K562 (cell line): ENCODE results near the gene DTD1. TPM values are rescaled to one million over a fixed set of nuclear protein-coding genes. Genes with fewer than 3 reads are reported as not detected.
A peak's percentile ranks its signal among the peaks of the same experiment; 100 is the strongest.

Source experiments
- ATAC-seq: fragments of 200-7000 bp; cut with Tn5 transposase; 3 replicates; pipeline ENCODE4 v1.9.1; 2020; ENCODE audit warnings: moderate library complexity
- BruUV-seq: library from RNA; stranded (reverse); fragments of 400-500 nt; replicated peaks from 2 replicates; lab custom pipeline; 2021; lab: Mats Ljungman, UMichigan
- CTCF ChIA-PET: fragments of 300-600 bp; formaldehyde crosslinking; extraction: SDS; loops from one replicate; lab custom pipeline; 2021; ENCODE audit warnings: low intra/inter-chr PET ratio; lab: Yijun Ruan, JAX
- POLR2A ChIA-PET: fragments of 300-600, 350-650 bp; sonication (Branson Sonifier 250); formaldehyde crosslinking; extraction: SDS; loops from one replicate; lab custom pipeline; 2021; ENCODE audit warnings: antibody characterized with exemption, inconsistent platforms; lab: Yijun Ruan, JAX
- DNase-seq, 4 experiments: peaks; one replicate each; pipeline versions ENCODE4 v3.0.0 to v3.0.0-alpha.2; 2011 to 2018; ENCODE audit warnings: low spot score in 3 of 4, mixed read lengths in 3 of 4; ENCODE audit errors: extremely low read depth in 1 of 4
- FAIRE-seq: peaks from 2 replicates; lab custom pipeline; 2011; peaks lifted over from hg19 to GRCh38; lab: Jason Lieb, UNC
- H2AFZ ChIP-seq: 2 replicates; pipeline ENCODE4 v1.6.0; 2011; ENCODE audit warnings: low read depth, low read length, control low read depth, inconsistent platforms
- H3K27ac ChIP-seq: fragments of 200-600 bp; 3 replicates; pipeline ENCODE4 v1.8.0; 2011; ENCODE audit warnings: low read depth, mild to moderate bottlenecking, control low read depth, inconsistent platforms, low read length, moderate library complexity, mixed read lengths; ENCODE audit errors: extremely low read depth
- H3K27me3 ChIP-seq, 2 experiments: fragments of 300-600 bp in 1 of 2; 2 replicates in 1 of 2; 3 replicates in 1 of 2; pipeline versions ENCODE4 v1.6.0 to v1.8.0; 2011; ENCODE audit warnings: inconsistent platforms in 2 of 2, low read length in 2 of 2, mild to moderate bottlenecking in 1 of 2, mixed read lengths in 1 of 2, moderate library complexity in 1 of 2; ENCODE audit not compliant: control insufficient read depth in 2 of 2, insufficient read depth in 2 of 2
- H3K36me3 ChIP-seq: fragments of 300-600 bp; 3 replicates; pipeline ENCODE4 v1.8.0; 2011; ENCODE audit warnings: mild to moderate bottlenecking, low read length, inconsistent platforms; ENCODE audit not compliant: control insufficient read depth, insufficient read depth
- H3K4me1 ChIP-seq, 2 experiments: fragments of 200-600 bp in 1 of 2; replicated peaks in 1 of 2; 2 replicates in 1 of 2; 3 replicates in 1 of 2; pipeline versions ENCODE4 v1.5.1 to v1.8.0; 2011; ENCODE audit warnings: inconsistent platforms in 2 of 2, low read length in 2 of 2, mild to moderate bottlenecking in 1 of 2, mixed read lengths in 1 of 2, moderate library complexity in 1 of 2; ENCODE audit not compliant: control insufficient read depth in 2 of 2, insufficient read depth in 2 of 2
- H3K4me2 ChIP-seq: 2 replicates; pipeline ENCODE4 v1.6.1; 2011; ENCODE audit warnings: low read length, control low read depth, inconsistent platforms, mixed read lengths; ENCODE audit not compliant: insufficient read depth
- H3K4me3 ChIP-seq: fragments of 200-600 bp; sonication (generic), shearing (Covaris generic); 2 replicates; pipeline ENCODE4 v1.5.1; 2016; ENCODE audit warnings: control low read depth, inconsistent platforms
- H3K79me2 ChIP-seq: fragments of 200-600 bp; 3 replicates; pipeline ENCODE4 v1.8.0; 2011; ENCODE audit warnings: low read length, inconsistent platforms; ENCODE audit not compliant: control insufficient read depth, insufficient read depth
- H3K9ac ChIP-seq, 2 experiments: 2 replicates each; pipeline versions ENCODE4 v1.6.0 to v1.6.1; 2011; ENCODE audit warnings: low read depth in 2 of 2, low read length in 2 of 2, control low read depth in 1 of 2, inconsistent platforms in 1 of 2, mild to moderate bottlenecking in 1 of 2, mixed read lengths in 1 of 2; ENCODE audit not compliant: insufficient read depth in 1 of 2
- H3K9me1 ChIP-seq: one replicate; pipeline ENCODE4 v1.6.0; 2011; ENCODE audit warnings: inconsistent platforms, mild to moderate bottlenecking, low read length, moderate library complexity; ENCODE audit not compliant: control insufficient read depth, insufficient read depth
- H3K9me3 ChIP-seq: replicated peaks from 2 replicates; pipeline ENCODE4 v1.5.1; 2011; ENCODE audit warnings: low read depth, low read length, inconsistent platforms; ENCODE audit not compliant: control insufficient read depth, insufficient read depth
- H4K20me1 ChIP-seq: replicated peaks from 2 replicates; pipeline ENCODE4 v1.6.1; 2011; ENCODE audit warnings: low read length, inconsistent platforms, mixed read lengths; ENCODE audit not compliant: control insufficient read depth, insufficient read depth
- CXXC5 ChIP-seq: fragments of 250-450 bp; sonication (Bioruptor Pico); IDR thresholded peaks from 2 replicates; pipeline ENCODE4 v1.8.0; 2022; ENCODE audit warnings: inconsistent platforms, mild to moderate bottlenecking, moderate library complexity
- HBP1 ChIP-seq: fragments of 450-650 bp; formaldehyde crosslinking; IDR thresholded peaks from 2 replicates; pipeline ENCODE4 v1.4.0; 2022; ENCODE audit warnings: missing genetic modification characterization
- HCFC1 ChIP-seq: IDR thresholded peaks from 2 replicates; pipeline ENCODE4 v1.6.1; 2012; ENCODE audit warnings: low read depth, low read length, improper control_type of control experiment
- HNRNPUL1 ChIP-seq: fragments of 200-400 bp; formaldehyde crosslinking; IDR thresholded peaks from 2 replicates; pipeline ENCODE4 v1.6.1; 2017; ENCODE audit warnings: low read length
- MAX ChIP-seq: sonication (generic); formaldehyde crosslinking; IDR thresholded peaks from 2 replicates; pipeline ENCODE4 v1.9.0; 2022; ENCODE audit warnings: mild to moderate bottlenecking, missing genetic modification reagents
- PHF8 ChIP-seq: fragments of 200-600 bp; sonication (generic); IDR thresholded peaks from 2 replicates; pipeline ENCODE4 v1.6.1; 2012; ENCODE audit warnings: mixed run types, mild to moderate bottlenecking, inconsistent platforms, low read length, moderate library complexity, borderline replicate concordance
- POLR2G ChIP-seq: fragments of 200-400 bp; formaldehyde crosslinking; IDR thresholded peaks from 2 replicates; pipeline ENCODE4 v1.6.1; 2017; ENCODE audit warnings: low read depth, mild to moderate bottlenecking, antibody characterized with exemption, low read length, moderate library complexity
- POLR3A ChIP-seq: IDR thresholded peaks from 2 replicates; pipeline ENCODE4 v1.6.1; 2011; ENCODE audit warnings: borderline replicate concordance, mild to moderate bottlenecking, moderate library complexity; ENCODE audit not compliant: insufficient read length, insufficient read depth; ENCODE audit errors: extremely low read depth
- STAG1 ChIP-seq: sonication (generic); formaldehyde crosslinking; IDR thresholded peaks from 2 replicates; pipeline ENCODE4 v1.5.0; 2020; ENCODE audit warnings: missing genetic modification reagents, borderline replicate concordance
- SUPT5H ChIP-seq: fragments of 450-650 bp; IDR thresholded peaks from 2 replicates; pipeline ENCODE4 v1.6.1; 2016
- TBP ChIP-seq: optimal IDR thresholded peaks from 2 replicates; pipeline ENCODE3; 2011; ENCODE audit warnings: low read depth, low read length, improper control_type of control experiment
- XRCC4 ChIP-seq: IDR thresholded peaks from one replicate; pipeline ENCODE4 v1.6.1; 2011; ENCODE audit not compliant: insufficient read depth, insufficient read length; ENCODE audit errors: extremely low read depth
- YY1 ChIP-seq, 3 experiments: IDR thresholded peaks; 2 replicates each; pipeline ENCODE4 v1.6.1; 2011; ENCODE audit warnings: low read length in 2 of 3, mild to moderate bottlenecking in 2 of 3, moderate library complexity in 2 of 3, borderline replicate concordance in 1 of 3, control low read depth in 1 of 3, low read depth in 1 of 3; ENCODE audit not compliant: insufficient read depth in 3 of 3, insufficient replicate concordance in 2 of 3, control insufficient read depth in 1 of 3, insufficient read length in 1 of 3; ENCODE audit errors: extremely low read depth in 1 of 3
- ZBTB12 ChIP-seq: fragments of 250-450 bp; sonication (Bioruptor Pico); IDR thresholded peaks from 2 replicates; pipeline ENCODE4 v1.4.0; 2020
- ZNF12 ChIP-seq: sonication (generic); formaldehyde crosslinking; IDR thresholded peaks from 2 replicates; pipeline ENCODE4 v1.4.0; 2020; ENCODE audit warnings: mild to moderate bottlenecking, missing genetic modification reagents
- ZNF311 ChIP-seq: fragments of 250-450 bp; sonication (Bioruptor Pico); IDR thresholded peaks from 2 replicates; pipeline ENCODE4 v1.4.0; 2020; ENCODE audit warnings: mild to moderate bottlenecking, moderate library complexity
- WGBS: fragments of 100-300 bp; shearing (Covaris generic); methylation state at CpG from one replicate; pipeline ENCODE4 v1.1.6; 2016; ENCODE audit warnings: low coverage, mixed read lengths; ENCODE audit not compliant: insufficient coverage; ENCODE audit errors: missing lambda C conversion rate; 5-methylcytosine and 5-hydroxymethylcytosine counted together
- in situ Hi-C: fragments of 300-500 bp; cut with MboI; formaldehyde crosslinking; loops from 4 replicates; pipeline ENCODE4 v1.15.0; 2018; ENCODE audit warnings: inconsistent platforms, mixed read lengths
- intact Hi-C: fragments of 100-400 bp; cut with micrococcal nuclease; formaldehyde crosslinking; loops from 2 replicates; pipeline ENCODE4 v1.14.2; 2022
- polyA plus RNA-seq, 8 experiments: library from polyadenylated mRNA; depleted of rRNA in 4 of 8; stranded (reverse) in 5 of 8; unstranded in 3 of 8; fragments of >200 nt; fragmentation: Nextera tagmentation in 2 of 8; fragmentation: Illumina TruSeq in 1 of 8; extraction: Ambion mirVana in 2 of 8; extraction: Trizol in 1 of 8; gene quantifications; 2 replicates each; pipeline versions ENCODE4 v1.2.1 to v1.2.3, GENCODE V29; 2011 to 2014; ENCODE audit warnings: inconsistent platforms in 1 of 8, missing spikeins in 1 of 8
- total RNA-seq, 7 experiments: library from RNA; depleted of rRNA in 6 of 7; stranded (reverse); fragments of >200 nt in 6 of 7; fragmentation: Illumina TruSeq in 2 of 7; extraction: Trizol in 2 of 7; gene quantifications; 2 replicates each; pipeline versions ENCODE4 v1.2.1 to v1.2.3, GENCODE V29; 2011 to 2021; ENCODE audit warnings: low replicate concordance in 1 of 7

Gene DTD1
- total and polyA plus RNA-seq, 9 of the 15 experiments (the other 6 are each of a cell fraction or from before 2014, with no cell fraction given), result 5.7 to 28.6 (median 26.8) TPM

GRCh38 chr20:18793625-18794427 is 206.0 kb downstream of the DTD1 start:
- POLR2A ChIA-PET, result interaction anchor here (0.6 to 1.0 kb wide), 4 partner anchors 15 to 740 kb away, joined by 3 to 5 read pairs (median 3); no protein-coding TSS in a partner anchor
- H3K79me2 ChIP-seq, result no peaks in the 10 kb centered on the region
- TF ChIP-seq CXXC5 (CRISPR knock-in tag) (peak; percentile 91), PHF8 (peak; percentile 71; the same call in 1 of the 2 replicates), POLR2G (peak; percentile 65), YY1 (IDR thresholded peaks at IDR 0.05; ENCODE audit: borderline replicate concordance in 1 of 3, control insufficient read depth in 1 of 3, extremely low read depth in 1 of 3, insufficient read depth in 3 of 3, insufficient read length in 1 of 3, insufficient replicate concordance in 2 of 3, low read depth in 1 of 3, low read length in 2 of 3) (peak in 1 of 3 experiments; percentile 43), ZNF12 (CRISPR knock-in tag) (no peak), XRCC4 (no peak), TBP (no peak), HCFC1 (peak; percentile 95), MAX (CRISPR knock-in tag) (peak; percentile 39), HNRNPUL1 (no peak), ZBTB12 (peak; percentile 78), SUPT5H (peak; percentile 62), ZNF311 (CRISPR knock-in tag) (no peak), STAG1 (no peak), POLR3A (no peak), HBP1 (CRISPR knock-in tag) (no peak)

More at GRCh38 chr20:18793625-18794427, 206.0 kb downstream of the DTD1 start:
- CTCF ChIA-PET, result no interaction called here
- intact Hi-C loops, result loop anchor here (10.0 kb wide), 1 partner anchor 159 kb away; no protein-coding TSS in a partner anchor
- H3K4me2 ChIP-seq, result peak overlapping the region; percentile 88
- peak overlapping the region; percentile 36; the same call in 1 of the 3 replicates for H3K27ac ChIP-seq
- H3K4me3 ChIP-seq, result peak overlapping the region; percentile 48
- FAIRE-seq (peak; percentile 99), ATAC-seq (peak; percentile 99), DNase-seq (peak; percentile 78 to 90 (median 80))
- H2AFZ ChIP-seq, result peak overlapping the region; percentile 86
- H3K9ac ChIP-seq, result peak overlapping the region; percentile 52 to 88
- no peaks in the 10 kb centered on the region for H3K27me3 ChIP-seq
- no peaks in the 10 kb centered on the region for H4K20me1 ChIP-seq
- H3K9me1 ChIP-seq, result no peaks in the 10 kb centered on the region
- in situ Hi-C loops, result no loop called here
- BruUV-seq, result no TSS peak
- no peaks in the 10 kb centered on the region for H3K36me3 ChIP-seq
- WGBS, result 5% methylated on average over 26 of the region's 29 CpGs
- H3K9me3 ChIP-seq, result no peaks in the 10 kb centered on the region
- H3K4me1 ChIP-seq, result no peaks in the 10 kb centered on the region
